Medulla oblongata (tissue), 1 donor: ENCODE data around the gene PLA2R1.

Experiments
- DNase-seq: peaks from one replicate; pipeline ENCODE4 v3.0.0-alpha.2; 2015; ENCODE audit errors: extremely low spot score

Gene PLA2R1

GRCh38 chr2:159895258-159896065 is 167.0 kb downstream of the PLA2R1 start:
- no peak for DNase-seq

- no peak for DNase-seq
Measured at GRCh38 chr2:159894145-159894838, 168.1 kb downstream of the PLA2R1 start.

GRCh38 chr2:159892990-159893810 is 169.2 kb downstream of the PLA2R1 start:
- DNase-seq: no peak

GRCh38 chr2:159891917-159892730 is 170.3 kb downstream of the PLA2R1 start:
- no peak for DNase-seq

GRCh38 chr2:159891267-159891588 is 171.2 kb downstream of the PLA2R1 start:
- DNase-seq: no peak

- no peak for DNase-seq
Measured at GRCh38 chr2:159890551-159891266, 171.7 kb downstream of the PLA2R1 start.

- DNase-seq: no peak
Measured at GRCh38 chr2:159882130-159882745, 180.2 kb downstream of the PLA2R1 start.
